HEK293 (cell line): Measurements from ENCODE around the gene KLHL15.

Experiments used
- BCL11A ChIP-seq: fragments of 450-650 bp; formaldehyde crosslinking; IDR thresholded peaks from 2 replicates; pipeline ENCODE4 v1.5.1; 2016; ENCODE audit warnings: low read depth, missing biosample characterization, missing genetic modification characterization
- BCL11B ChIP-seq: fragments of 450-650 bp; formaldehyde crosslinking; IDR thresholded peaks from 2 replicates; pipeline ENCODE4 v1.5.1; 2016; ENCODE audit warnings: low read depth, missing biosample characterization, missing genetic modification characterization
- FEZF1 ChIP-seq: fragments of 450-650 bp; formaldehyde crosslinking; IDR thresholded peaks from 2 replicates; pipeline ENCODE4 v1.5.1; 2016; ENCODE audit warnings: missing biosample characterization, missing genetic modification characterization
- HOXC10 ChIP-seq: sonication (generic); formaldehyde crosslinking; IDR thresholded peaks from 2 replicates; pipeline ENCODE4 v1.8.1; 2023; ENCODE audit warnings: mild to moderate bottlenecking, missing genetic modification reagents
- HOXD13 ChIP-seq: sonication (generic); formaldehyde crosslinking; IDR thresholded peaks from 2 replicates; pipeline ENCODE4 v1.8.0; 2022; ENCODE audit warnings: missing genetic modification reagents, borderline replicate concordance
- OVOL3 ChIP-seq: fragments of 450-650 bp; formaldehyde crosslinking; IDR thresholded peaks from 2 replicates; pipeline ENCODE4 v1.5.1; 2016; ENCODE audit warnings: missing biosample characterization, missing genetic modification characterization
- SCRT1 ChIP-seq: fragments of 450-650 bp; formaldehyde crosslinking; IDR thresholded peaks from 2 replicates; pipeline ENCODE4 v1.5.1; 2016; ENCODE audit warnings: missing biosample characterization, missing genetic modification characterization, borderline replicate concordance
- SCRT2 ChIP-seq: fragments of 450-650 bp; formaldehyde crosslinking; IDR thresholded peaks from 2 replicates; pipeline ENCODE4 v1.5.1; 2016; ENCODE audit warnings: missing biosample characterization, missing genetic modification characterization
- SP7 ChIP-seq: fragments of 450-650 bp; formaldehyde crosslinking; IDR thresholded peaks from 2 replicates; pipeline ENCODE4 v1.5.1; 2016; ENCODE audit warnings: missing biosample characterization, missing genetic modification characterization
- ZBTB17 ChIP-seq: fragments of 450-650 bp; formaldehyde crosslinking; IDR thresholded peaks from 2 replicates; pipeline ENCODE4 v1.5.1; 2016; ENCODE audit warnings: missing biosample characterization, missing genetic modification characterization
- ZBTB21 ChIP-seq: fragments of 450-650 bp; formaldehyde crosslinking; IDR thresholded peaks from 2 replicates; pipeline ENCODE4 v1.5.1; 2017; ENCODE audit warnings: missing biosample characterization, missing genetic modification characterization
- ZNF146 ChIP-seq: fragments of 450-650 bp; formaldehyde crosslinking; IDR thresholded peaks from 2 replicates; pipeline ENCODE4 v1.5.1; 2016; ENCODE audit warnings: missing biosample characterization, missing genetic modification characterization
- ZNF335 ChIP-seq: fragments of 450-650 bp; formaldehyde crosslinking; conservative IDR thresholded peaks from 2 replicates; pipeline ENCODE4 v1.5.1; 2016; ENCODE audit warnings: missing biosample characterization, missing genetic modification characterization
- ZNF391 ChIP-seq: fragments of 450-650 bp; formaldehyde crosslinking; IDR thresholded peaks from 2 replicates; pipeline ENCODE4 v1.5.1; 2016; ENCODE audit warnings: low read depth, missing biosample characterization, missing genetic modification characterization, borderline replicate concordance
- ZNF394 ChIP-seq: fragments of 450-650 bp; formaldehyde crosslinking; IDR thresholded peaks from 2 replicates; pipeline ENCODE4 v1.5.1; 2016; ENCODE audit warnings: missing biosample characterization, missing genetic modification characterization, mild to moderate bottlenecking, moderate library complexity, borderline replicate concordance
- ZNF398 ChIP-seq: fragments of 450-650 bp; formaldehyde crosslinking; IDR thresholded peaks from 2 replicates; pipeline ENCODE4 v1.5.1; 2017; ENCODE audit warnings: missing biosample characterization, missing genetic modification characterization
- ZNF558 ChIP-seq: fragments of 450-650 bp; formaldehyde crosslinking; IDR thresholded peaks from 2 replicates; pipeline ENCODE4 v1.5.1; 2016; ENCODE audit warnings: missing biosample characterization, missing genetic modification characterization
- ZNF561 ChIP-seq: fragments of 450-650 bp; IDR thresholded peaks from 2 replicates; pipeline ENCODE4 v1.5.1; 2018; ENCODE audit warnings: missing biosample characterization, missing genetic modification characterization, borderline replicate concordance
- ZNF596 ChIP-seq: fragments of 450-650 bp; IDR thresholded peaks from 2 replicates; pipeline ENCODE4 v1.5.0; 2018; ENCODE audit warnings: missing biosample characterization, mild to moderate bottlenecking, missing genetic modification characterization, moderate library complexity
- ZNF629 ChIP-seq: fragments of 450-650 bp; formaldehyde crosslinking; IDR thresholded peaks from 2 replicates; pipeline ENCODE4 v1.5.1; 2017; ENCODE audit warnings: missing biosample characterization, missing genetic modification characterization
- ZNF76 ChIP-seq: fragments of 450-650 bp; formaldehyde crosslinking; IDR thresholded peaks from 2 replicates; pipeline ENCODE4; 2016; ENCODE audit warnings: low read depth, missing biosample characterization, missing genetic modification characterization, borderline replicate concordance
- ZNF777 ChIP-seq: fragments of 450-650 bp; formaldehyde crosslinking; IDR thresholded peaks from 2 replicates; pipeline ENCODE4 v1.5.1; 2017; ENCODE audit warnings: missing biosample characterization, missing genetic modification characterization, borderline replicate concordance
- ZNF830 ChIP-seq: fragments of 450-650 bp; IDR thresholded peaks from 2 replicates; pipeline ENCODE4 v1.5.0; 2018; ENCODE audit warnings: missing biosample characterization, missing genetic modification characterization, low read depth, mild to moderate bottlenecking, moderate library complexity
- ZNF843 ChIP-seq: fragments of 450-650 bp; formaldehyde crosslinking; IDR thresholded peaks from 2 replicates; pipeline ENCODE4 v1.5.1; 2016; ENCODE audit warnings: missing biosample characterization, missing genetic modification characterization
- ZSCAN30 ChIP-seq: fragments of 450-650 bp; IDR thresholded peaks from 2 replicates; pipeline ENCODE4 v1.5.1; 2018; ENCODE audit warnings: missing biosample characterization, mild to moderate bottlenecking, missing genetic modification characterization, moderate library complexity
- TF ChIP-seq, protein P1 (sequence below): fragments of 450-650 bp; formaldehyde crosslinking; IDR thresholded peaks from 2 replicates; pipeline ENCODE4 v1.5.1; 2016; ENCODE audit warnings: missing biosample characterization, missing genetic modification characterization
- TF ChIP-seq, protein P2 (sequence below): fragments of 450-650 bp; formaldehyde crosslinking; optimal IDR thresholded peaks from 2 replicates; pipeline ENCODE3; 2016; ENCODE audit warnings: missing biosample characterization, mild to moderate bottlenecking, missing genetic modification characterization
- TF ChIP-seq, protein P3 (sequence below): fragments of 450-650 bp; formaldehyde crosslinking; IDR thresholded peaks from 2 replicates; pipeline ENCODE4 v1.5.1; 2016; ENCODE audit warnings: missing biosample characterization, missing genetic modification characterization
- TF ChIP-seq, protein P4 (sequence below): fragments of 450-650 bp; formaldehyde crosslinking; IDR thresholded peaks from 2 replicates; pipeline ENCODE4 v1.5.1; 2016; ENCODE audit warnings: missing biosample characterization, missing genetic modification characterization
- TF ChIP-seq, protein P5 (sequence below): fragments of 450-650 bp; formaldehyde crosslinking; IDR thresholded peaks from 2 replicates; pipeline ENCODE4 v1.5.1; 2016; ENCODE audit warnings: missing biosample characterization, missing genetic modification characterization

KLHL15 gene

GRCh38 chrX:24025741-24026403, 1.1 kb downstream of the KLHL15 start (continued):
- TF ChIP-seq, protein P1, sequence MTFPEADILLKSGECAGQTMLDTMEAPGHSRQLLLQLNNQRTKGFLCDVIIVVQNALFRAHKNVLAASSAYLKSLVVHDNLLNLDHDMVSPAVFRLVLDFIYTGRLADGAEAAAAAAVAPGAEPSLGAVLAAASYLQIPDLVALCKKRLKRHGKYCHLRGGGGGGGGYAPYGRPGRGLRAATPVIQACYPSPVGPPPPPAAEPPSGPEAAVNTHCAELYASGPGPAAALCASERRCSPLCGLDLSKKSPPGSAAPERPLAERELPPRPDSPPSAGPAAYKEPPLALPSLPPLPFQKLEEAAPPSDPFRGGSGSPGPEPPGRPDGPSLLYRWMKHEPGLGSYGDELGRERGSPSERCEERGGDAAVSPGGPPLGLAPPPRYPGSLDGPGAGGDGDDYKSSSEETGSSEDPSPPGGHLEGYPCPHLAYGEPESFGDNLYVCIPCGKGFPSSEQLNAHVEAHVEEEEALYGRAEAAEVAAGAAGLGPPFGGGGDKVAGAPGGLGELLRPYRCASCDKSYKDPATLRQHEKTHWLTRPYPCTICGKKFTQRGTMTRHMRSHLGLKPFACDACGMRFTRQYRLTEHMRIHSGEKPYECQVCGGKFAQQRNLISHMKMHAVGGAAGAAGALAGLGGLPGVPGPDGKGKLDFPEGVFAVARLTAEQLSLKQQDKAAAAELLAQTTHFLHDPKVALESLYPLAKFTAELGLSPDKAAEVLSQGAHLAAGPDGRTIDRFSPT (tag by site-specific recombination): no peak
- peak; percentile 55; the same call in 1 of the 2 replicates for TF ChIP-seq ZSCAN30 (tag by site-specific recombination)
- TF ChIP-seq ZNF629: peak; percentile 97
- no peak for TF ChIP-seq HOXD13 (CRISPR knock-in tag)
- 0 out of 2 replicates have a peak, but pooled peaks have one; percentile 39 for TF ChIP-seq ZNF391 (tag by site-specific recombination)
- peak; percentile 97 for TF ChIP-seq ZBTB21
- TF ChIP-seq, protein P2, sequence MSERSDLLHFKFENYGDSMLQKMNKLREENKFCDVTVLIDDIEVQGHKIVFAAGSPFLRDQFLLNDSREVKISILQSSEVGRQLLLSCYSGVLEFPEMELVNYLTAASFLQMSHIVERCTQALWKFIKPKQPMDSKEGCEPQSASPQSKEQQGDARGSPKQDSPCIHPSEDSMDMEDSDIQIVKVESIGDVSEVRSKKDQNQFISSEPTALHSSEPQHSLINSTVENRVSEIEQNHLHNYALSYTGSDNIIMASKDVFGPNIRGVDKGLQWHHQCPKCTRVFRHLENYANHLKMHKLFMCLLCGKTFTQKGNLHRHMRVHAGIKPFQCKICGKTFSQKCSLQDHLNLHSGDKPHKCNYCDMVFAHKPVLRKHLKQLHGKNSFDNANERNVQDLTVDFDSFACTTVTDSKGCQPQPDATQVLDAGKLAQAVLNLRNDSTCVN (tag by site-specific recombination): peak; percentile 62
- TF ChIP-seq SCRT1: no peak
- TF ChIP-seq, protein P3, sequence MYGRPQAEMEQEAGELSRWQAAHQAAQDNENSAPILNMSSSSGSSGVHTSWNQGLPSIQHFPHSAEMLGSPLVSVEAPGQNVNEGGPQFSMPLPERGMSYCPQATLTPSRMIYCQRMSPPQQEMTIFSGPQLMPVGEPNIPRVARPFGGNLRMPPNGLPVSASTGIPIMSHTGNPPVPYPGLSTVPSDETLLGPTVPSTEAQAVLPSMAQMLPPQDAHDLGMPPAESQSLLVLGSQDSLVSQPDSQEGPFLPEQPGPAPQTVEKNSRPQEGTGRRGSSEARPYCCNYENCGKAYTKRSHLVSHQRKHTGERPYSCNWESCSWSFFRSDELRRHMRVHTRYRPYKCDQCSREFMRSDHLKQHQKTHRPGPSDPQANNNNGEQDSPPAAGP (tag by site-specific recombination): peak; percentile 62
- no peak for TF ChIP-seq HOXC10 (CRISPR knock-in tag)
- TF ChIP-seq ZNF335 (tag by site-specific recombination): peak; percentile 85
- peak; percentile 85 for TF ChIP-seq SP7 (tag by site-specific recombination)
- TF ChIP-seq ZNF146 (tag by site-specific recombination): no peak
- peak; percentile 13 for TF ChIP-seq FEZF1 (tag by site-specific recombination)
- peak; percentile 43; the same call in 1 of the 2 replicates for TF ChIP-seq ZNF843 (tag by site-specific recombination)
- TF ChIP-seq SCRT2 (tag by site-specific recombination): peak; percentile 90
- TF ChIP-seq ZNF596 (tag by site-specific recombination): no peak; the same call in 1 of the 2 replicates
- TF ChIP-seq ZNF398 (tag by site-specific recombination): peak; percentile 92
- TF ChIP-seq ZBTB17: peak; percentile 60
- TF ChIP-seq ZNF777 (tag by site-specific recombination): peak; percentile 88; the same call in 1 of the 2 replicates
- TF ChIP-seq ZNF830 (tag by site-specific recombination): no peak
- TF ChIP-seq BCL11B (tag by site-specific recombination): peak; percentile 70; the same call in 1 of the 2 replicates
- no peak; the same call in 1 of the 2 replicates for TF ChIP-seq ZNF394 (tag by site-specific recombination)
- TF ChIP-seq ZNF558 (tag by site-specific recombination): no peak
- TF ChIP-seq, protein P4, sequence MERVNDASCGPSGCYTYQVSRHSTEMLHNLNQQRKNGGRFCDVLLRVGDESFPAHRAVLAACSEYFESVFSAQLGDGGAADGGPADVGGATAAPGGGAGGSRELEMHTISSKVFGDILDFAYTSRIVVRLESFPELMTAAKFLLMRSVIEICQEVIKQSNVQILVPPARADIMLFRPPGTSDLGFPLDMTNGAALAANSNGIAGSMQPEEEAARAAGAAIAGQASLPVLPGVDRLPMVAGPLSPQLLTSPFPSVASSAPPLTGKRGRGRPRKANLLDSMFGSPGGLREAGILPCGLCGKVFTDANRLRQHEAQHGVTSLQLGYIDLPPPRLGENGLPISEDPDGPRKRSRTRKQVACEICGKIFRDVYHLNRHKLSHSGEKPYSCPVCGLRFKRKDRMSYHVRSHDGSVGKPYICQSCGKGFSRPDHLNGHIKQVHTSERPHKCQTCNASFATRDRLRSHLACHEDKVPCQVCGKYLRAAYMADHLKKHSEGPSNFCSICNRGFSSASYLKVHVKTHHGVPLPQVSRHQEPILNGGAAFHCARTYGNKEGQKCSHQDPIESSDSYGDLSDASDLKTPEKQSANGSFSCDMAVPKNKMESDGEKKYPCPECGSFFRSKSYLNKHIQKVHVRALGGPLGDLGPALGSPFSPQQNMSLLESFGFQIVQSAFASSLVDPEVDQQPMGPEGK (tag by site-specific recombination): peak; percentile 72
- TF ChIP-seq BCL11A (tag by site-specific recombination): peak; percentile 84
- TF ChIP-seq OVOL3 (tag by site-specific recombination): peak; percentile 52; the same call in 1 of the 2 replicates
- TF ChIP-seq ZNF76 (tag by site-specific recombination): peak; percentile 41; the same call in 1 of the 2 replicates
- TF ChIP-seq ZNF561 (tag by site-specific recombination): 0 out of 2 replicates have a peak, but pooled peaks have one; percentile 58
- TF ChIP-seq, protein P5, sequence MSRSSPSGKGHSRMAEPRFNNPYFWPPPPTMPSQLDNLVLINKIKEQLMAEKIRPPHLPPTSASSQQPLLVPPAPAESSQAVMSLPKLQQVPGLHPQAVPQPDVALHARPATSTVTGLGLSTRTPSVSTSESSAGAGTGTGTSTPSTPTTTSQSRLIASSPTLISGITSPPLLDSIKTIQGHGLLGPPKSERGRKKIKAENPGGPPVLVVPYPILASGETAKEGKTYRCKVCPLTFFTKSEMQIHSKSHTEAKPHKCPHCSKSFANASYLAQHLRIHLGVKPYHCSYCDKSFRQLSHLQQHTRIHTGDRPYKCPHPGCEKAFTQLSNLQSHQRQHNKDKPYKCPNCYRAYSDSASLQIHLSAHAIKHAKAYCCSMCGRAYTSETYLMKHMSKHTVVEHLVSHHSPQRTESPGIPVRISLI (tag by site-specific recombination): peak; percentile 70; the same call in 1 of the 2 replicates
